Astrocyte (in vitro differentiated cells and primary cell): ENCODE measurements around the gene TAF5.

Experiments
- EZH2 ChIP-seq: IDR thresholded peaks from 2 replicates; pipeline ENCODE4 v1.6.1; 2012; ENCODE audit warnings: mild to moderate bottlenecking, low read length, inconsistent platforms; ENCODE audit not compliant: insufficient read depth
- TF ChIP-seq, protein P1 (sequence below): IDR thresholded peaks from 2 replicates; pipeline ENCODE4 v1.5.1; 2011; ENCODE audit warnings: low read depth, mild to moderate bottlenecking, inconsistent platforms, low read length, moderate library complexity; ENCODE audit not compliant: insufficient read depth

- TF ChIP-seq EZH2 = no peak
- TF ChIP-seq, protein P1, sequence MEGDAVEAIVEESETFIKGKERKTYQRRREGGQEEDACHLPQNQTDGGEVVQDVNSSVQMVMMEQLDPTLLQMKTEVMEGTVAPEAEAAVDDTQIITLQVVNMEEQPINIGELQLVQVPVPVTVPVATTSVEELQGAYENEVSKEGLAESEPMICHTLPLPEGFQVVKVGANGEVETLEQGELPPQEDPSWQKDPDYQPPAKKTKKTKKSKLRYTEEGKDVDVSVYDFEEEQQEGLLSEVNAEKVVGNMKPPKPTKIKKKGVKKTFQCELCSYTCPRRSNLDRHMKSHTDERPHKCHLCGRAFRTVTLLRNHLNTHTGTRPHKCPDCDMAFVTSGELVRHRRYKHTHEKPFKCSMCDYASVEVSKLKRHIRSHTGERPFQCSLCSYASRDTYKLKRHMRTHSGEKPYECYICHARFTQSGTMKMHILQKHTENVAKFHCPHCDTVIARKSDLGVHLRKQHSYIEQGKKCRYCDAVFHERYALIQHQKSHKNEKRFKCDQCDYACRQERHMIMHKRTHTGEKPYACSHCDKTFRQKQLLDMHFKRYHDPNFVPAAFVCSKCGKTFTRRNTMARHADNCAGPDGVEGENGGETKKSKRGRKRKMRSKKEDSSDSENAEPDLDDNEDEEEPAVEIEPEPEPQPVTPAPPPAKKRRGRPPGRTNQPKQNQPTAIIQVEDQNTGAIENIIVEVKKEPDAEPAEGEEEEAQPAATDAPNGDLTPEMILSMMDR = no peak
Observed at GRCh38 chr10:103350517-103351260, 17.1 kb upstream of the TAF5 start, which contains the start of gene PCGF6.
